ENCODE data around the gene EXD2. TPM values are rescaled to one million over a fixed set of nuclear protein-coding genes. Genes with fewer than 3 reads are reported as not detected.

The EXD2 gene
- total RNA-seq, 4 donors from 2014 or later = 14.9 to 28.0 (median 18.1) TPM

DNA sequence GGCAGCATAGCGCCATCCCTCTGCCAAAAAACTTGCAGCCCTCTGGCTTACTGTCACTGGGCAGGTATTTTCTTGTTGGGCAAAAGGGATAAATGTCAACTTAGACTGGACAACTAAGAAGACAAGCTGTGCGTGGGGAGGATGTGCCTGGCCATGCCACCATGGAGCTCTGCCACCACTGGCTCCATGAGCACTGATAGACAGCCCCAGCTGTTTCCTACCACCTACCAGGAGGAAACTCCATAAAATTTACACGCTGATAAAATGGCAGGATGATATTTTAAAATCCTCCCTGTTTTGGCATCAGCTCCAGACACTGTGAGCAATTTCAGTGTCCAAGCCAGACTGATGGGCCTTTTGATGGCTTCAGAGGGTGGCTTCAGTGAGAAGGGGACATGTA lies 61.6 kb downstream of the EXD2 start:
- 36 to 43% methylated on average over 3 of the region's 3 CpGs for WGBS, 2 donors

DNA sequence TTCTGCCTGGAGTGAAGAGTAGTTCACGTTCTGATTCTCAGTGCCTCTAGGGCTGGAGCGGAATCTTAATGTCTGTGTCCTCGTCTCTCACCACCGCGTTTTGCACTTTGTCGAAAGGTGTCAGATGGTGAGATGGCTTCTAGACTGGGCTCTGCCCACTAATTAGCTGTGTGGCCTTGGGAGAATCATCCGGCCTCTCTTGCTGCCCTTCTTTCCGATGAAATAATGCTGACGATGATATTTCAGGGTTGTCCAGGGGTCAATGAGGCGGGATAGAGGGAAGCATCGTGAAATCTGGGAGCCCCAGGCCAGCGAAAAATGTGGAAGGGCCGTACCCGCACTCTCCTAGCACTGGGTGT lies 67.8 kb downstream of the EXD2 start:
- TF ChIP-seq, protein P1, sequence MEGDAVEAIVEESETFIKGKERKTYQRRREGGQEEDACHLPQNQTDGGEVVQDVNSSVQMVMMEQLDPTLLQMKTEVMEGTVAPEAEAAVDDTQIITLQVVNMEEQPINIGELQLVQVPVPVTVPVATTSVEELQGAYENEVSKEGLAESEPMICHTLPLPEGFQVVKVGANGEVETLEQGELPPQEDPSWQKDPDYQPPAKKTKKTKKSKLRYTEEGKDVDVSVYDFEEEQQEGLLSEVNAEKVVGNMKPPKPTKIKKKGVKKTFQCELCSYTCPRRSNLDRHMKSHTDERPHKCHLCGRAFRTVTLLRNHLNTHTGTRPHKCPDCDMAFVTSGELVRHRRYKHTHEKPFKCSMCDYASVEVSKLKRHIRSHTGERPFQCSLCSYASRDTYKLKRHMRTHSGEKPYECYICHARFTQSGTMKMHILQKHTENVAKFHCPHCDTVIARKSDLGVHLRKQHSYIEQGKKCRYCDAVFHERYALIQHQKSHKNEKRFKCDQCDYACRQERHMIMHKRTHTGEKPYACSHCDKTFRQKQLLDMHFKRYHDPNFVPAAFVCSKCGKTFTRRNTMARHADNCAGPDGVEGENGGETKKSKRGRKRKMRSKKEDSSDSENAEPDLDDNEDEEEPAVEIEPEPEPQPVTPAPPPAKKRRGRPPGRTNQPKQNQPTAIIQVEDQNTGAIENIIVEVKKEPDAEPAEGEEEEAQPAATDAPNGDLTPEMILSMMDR (IDR thresholded peaks at IDR 0.05) = no peak
- TF ChIP-seq POLR2A (IDR thresholded peaks at IDR 0.05) = no peak
- no peak overlapping the region for H3K4me3 ChIP-seq (ENCODE audit: low read depth, poor library complexity, severe bottlenecking)
- no peak for DNase-seq (ENCODE audit: low spot score in 2 of 2)
- WGBS, 2 donors = 43 to 45% methylated on average over 14 of the region's 14 CpGs
- intact Hi-C loops (cut with DNase I; ENCODE audit: low total_unique reads) = no loop called here

More for the DNA sequence above, 61.6 kb downstream of the EXD2 start:
- no peak for TF ChIP-seq POLR2A (IDR thresholded peaks at IDR 0.05)
- TF ChIP-seq, protein P1 (IDR thresholded peaks at IDR 0.05) = no peak
- no peak overlapping the region for H3K4me3 ChIP-seq (ENCODE audit: low read depth, poor library complexity, severe bottlenecking)
- intact Hi-C loops (cut with DNase I; ENCODE audit: low total_unique reads) = no loop called here
- no peak for DNase-seq (ENCODE audit: low spot score in 2 of 2)

DNA sequence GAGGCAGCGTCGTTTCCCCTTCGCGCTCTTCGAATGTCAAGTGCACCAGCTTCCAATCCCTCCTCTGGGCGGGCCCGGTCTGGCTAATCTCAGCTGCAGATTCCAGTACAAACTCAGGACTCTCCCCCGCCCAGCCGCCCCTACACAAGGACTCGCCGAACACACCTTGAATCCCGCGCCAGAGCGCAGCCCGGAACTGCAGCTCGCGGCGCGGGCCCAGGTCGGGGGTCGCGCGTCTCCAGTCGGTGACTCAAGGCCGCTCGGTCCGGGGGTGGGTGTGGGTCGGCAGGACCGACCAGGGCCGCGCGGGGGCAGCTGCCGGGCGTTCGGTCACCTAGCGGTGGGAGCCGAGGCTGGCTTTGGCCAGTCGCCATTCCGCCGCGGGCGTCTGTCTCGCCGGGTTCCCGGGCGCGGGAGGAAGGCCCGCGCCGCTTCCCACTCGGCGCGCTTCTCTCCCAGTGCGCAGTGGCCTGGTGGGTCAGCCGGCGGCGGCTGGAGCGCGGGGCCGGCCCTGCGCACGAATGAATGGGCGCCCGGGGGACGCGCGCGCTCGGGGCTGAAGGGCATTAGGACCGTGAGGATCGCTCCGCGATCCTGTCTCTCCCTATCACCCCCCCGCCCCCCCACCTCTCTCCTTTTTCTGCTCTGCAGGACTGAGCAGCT lies 68.4 kb downstream of the EXD2 start, which contains the start of gene GALNT16:
Gene GALNT16 (plus strand): TSS at position 632 of the 663 bp plus-strand sequence. CDS start 133 bp downstream, outside the sequence.
- 1 to 4% methylated on average over 26 to 63 of the region's 74 CpGs for WGBS, 2 donors
- no peak for TF ChIP-seq POLR2A (IDR thresholded peaks at IDR 0.05)
- intact Hi-C loops (cut with DNase I; ENCODE audit: low total_unique reads) = no loop called here
- DNase-seq (ENCODE audit: low spot score in 2 of 2) = no peak
- H3K4me3 ChIP-seq (ENCODE audit: low read depth, poor library complexity, severe bottlenecking) = peak within 1 kb of the TSS; percentile 36

DNA sequence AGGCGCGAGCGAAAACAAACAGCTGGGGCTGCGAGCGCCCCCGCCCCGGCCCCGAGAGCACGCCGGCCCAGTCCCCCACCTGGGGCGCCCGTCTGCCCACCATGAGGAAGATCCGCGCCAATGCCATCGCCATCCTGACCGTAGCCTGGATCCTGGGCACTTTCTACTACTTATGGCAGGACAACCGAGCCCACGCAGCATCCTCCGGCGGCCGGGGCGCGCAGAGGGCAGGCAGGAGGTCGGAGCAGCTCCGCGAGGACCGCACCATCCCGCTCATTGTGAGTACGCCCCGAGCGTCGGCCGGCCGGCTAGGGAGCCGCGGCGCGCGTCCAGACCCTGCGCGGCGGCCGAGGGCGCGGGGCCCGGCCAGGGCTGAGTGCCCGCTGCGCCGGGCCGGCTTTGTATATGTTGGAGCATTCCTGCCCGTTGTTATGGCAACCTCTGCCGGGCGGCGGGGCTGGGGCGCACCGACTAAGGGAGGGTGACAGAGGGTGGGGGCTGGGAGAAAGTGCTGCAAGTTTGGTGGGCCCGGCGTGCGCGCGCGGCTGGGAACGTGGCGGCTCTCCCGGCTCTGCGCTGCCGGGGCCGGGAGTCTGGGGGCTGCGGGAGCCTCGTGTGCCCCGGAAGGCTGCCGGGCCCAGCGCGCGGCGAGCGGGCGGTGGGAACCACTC lies 69.0 kb downstream of the EXD2 start:
- H3K4me3 ChIP-seq (ENCODE audit: low read depth, poor library complexity, severe bottlenecking) = peak overlapping the region; percentile 36
- WGBS, 2 donors = 1% methylated on average over 51 of the region's 78 CpGs; no CpG with 5 or more reads in 1 of the 2 donors
- no peak for TF ChIP-seq POLR2A (IDR thresholded peaks at IDR 0.05)
- TF ChIP-seq, protein P1 (IDR thresholded peaks at IDR 0.05) = no peak
- no peak for DNase-seq (ENCODE audit: low spot score in 2 of 2)
- intact Hi-C loops (cut with DNase I; ENCODE audit: low total_unique reads) = no loop called here

DNA sequence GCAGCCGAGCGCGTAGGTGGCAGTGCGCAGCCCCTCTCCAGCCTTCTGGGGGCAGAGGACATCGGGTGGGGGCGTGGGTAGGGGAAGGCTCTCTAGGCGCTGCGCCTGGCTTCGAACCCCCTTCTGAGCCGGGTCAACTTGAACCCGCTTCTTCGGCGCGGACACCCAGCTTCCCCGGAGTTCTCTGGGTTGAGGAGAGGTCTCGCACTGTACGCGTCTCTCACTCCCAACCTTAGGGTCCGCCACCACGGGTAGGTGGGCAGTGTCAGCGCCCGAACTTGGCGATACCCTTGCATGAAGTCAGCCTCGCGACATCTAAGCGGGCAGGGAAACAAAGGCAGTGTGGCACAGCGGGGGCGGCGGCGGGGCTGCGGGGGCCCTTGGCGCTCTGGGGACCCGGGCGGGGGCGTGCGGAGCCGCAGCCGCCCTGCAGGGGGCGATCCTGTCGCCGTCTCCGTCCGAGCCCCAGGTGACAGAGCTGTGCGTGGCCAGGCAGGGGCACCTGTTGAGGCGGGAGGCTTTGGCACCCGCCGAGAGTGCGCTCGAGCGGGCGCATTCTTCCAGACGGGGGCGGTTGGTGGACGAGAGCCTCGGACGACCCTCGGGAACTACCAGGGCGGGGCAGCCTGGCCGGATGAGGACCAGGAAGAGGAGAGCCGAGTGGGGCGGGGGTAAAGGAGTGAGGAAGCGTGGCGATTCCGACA lies 69.7 kb downstream of the EXD2 start:
- DNase-seq (ENCODE audit: low spot score in 2 of 2) = peak in 1 of 2 donors; percentile 88
- 1% methylated on average over 14 to 59 of the region's 64 CpGs for WGBS, 2 donors

More for the DNA sequence above, 69.7 kb downstream of the EXD2 start:
- intact Hi-C loops (cut with DNase I; ENCODE audit: low total_unique reads) = no loop called here
- TF ChIP-seq, protein P1 (IDR thresholded peaks at IDR 0.05) = no peak
- TF ChIP-seq POLR2A (IDR thresholded peaks at IDR 0.05) = no peak
- H3K4me3 ChIP-seq (ENCODE audit: low read depth, poor library complexity, severe bottlenecking) = peak overlapping the region; percentile 36

All from lower leg skin (tissue), 4 donors.